GM12878 (cell line): Measurements from ENCODE around the gene SERPINH1. TPM values are rescaled to one million over a fixed set of nuclear protein-coding genes. Genes with fewer than 3 reads are reported as not detected.

Experiments used
- HDGF ChIP-seq: fragments of 450-650 bp; IDR thresholded peaks from 2 replicates; pipeline ENCODE4 v1.6.1; 2016; ENCODE audit warnings: antibody characterized with exemption
- IKZF2 ChIP-seq, 2 experiments: fragments of 450-650 bp; IDR thresholded peaks; 2 replicates each; pipeline ENCODE4 v1.6.1; 2017; ENCODE audit warnings: mild to moderate bottlenecking in 2 of 2, moderate library complexity in 2 of 2
- NRF1 ChIP-seq: conservative IDR thresholded peaks from 2 replicates; pipeline ENCODE4 v1.6.1; 2011; ENCODE audit warnings: mild to moderate bottlenecking, low read depth, low read length, improper control_type of control experiment
- PAX5 ChIP-seq: IDR thresholded peaks from 2 replicates; pipeline ENCODE4 v1.6.1; 2011; ENCODE audit warnings: low read depth, low read length, borderline replicate concordance
- POLR2A ChIP-seq: IDR thresholded peaks from 2 replicates; pipeline ENCODE4 v1.6.1; 2011; ENCODE audit warnings: low read depth, mild to moderate bottlenecking, low read length
- TARDBP ChIP-seq: IDR thresholded peaks from 2 replicates; pipeline ENCODE4 v1.6.1; 2016; ENCODE audit warnings: borderline replicate concordance
- polyA plus RNA-seq, 11 experiments: library from polyadenylated mRNA; depleted of rRNA in 4 of 11; unstranded in 6 of 11; stranded (reverse) in 5 of 11; fragments of >200 nt; fragmentation: Nextera tagmentation in 4 of 11; fragmentation: Illumina TruSeq in 1 of 11; extraction: Ambion mirVana in 4 of 11; extraction: Trizol in 1 of 11; gene quantifications; 1 replicate in 1 of 11; 2 replicates in 10 of 11; pipeline versions ENCODE4 v1.2.1 to v1.2.3, GENCODE V29; 2011 to 2016; ENCODE audit warnings: inconsistent platforms in 2 of 11, missing spikeins in 2 of 11, low read depth in 1 of 11
- total RNA-seq, 4 experiments: library from RNA; depleted of rRNA in 3 of 4; stranded (reverse); fragments of >200 nt in 3 of 4; fragmentation: Illumina TruSeq in 1 of 4; extraction: Trizol in 1 of 4; gene quantifications; 2 replicates each; pipeline versions ENCODE4 v1.2.1 to v1.2.3, GENCODE V29; 2013 to 2021
- TF ChIP-seq, protein P1 (sequence below): fragments of 450-650 bp; IDR thresholded peaks from 2 replicates; pipeline ENCODE4 v1.6.1; 2017; ENCODE audit warnings: antibody characterized with exemption, mild to moderate bottlenecking, moderate library complexity
- TF ChIP-seq, protein P2 (sequence below): fragments of 450-650 bp; IDR thresholded peaks from 2 replicates; pipeline ENCODE4 v1.6.1; 2017; ENCODE audit warnings: mild to moderate bottlenecking, moderate library complexity
- TF ChIP-seq, protein P3 (sequence below): IDR thresholded peaks from 2 replicates; pipeline ENCODE4 v1.6.1; 2011; ENCODE audit warnings: low read depth, mild to moderate bottlenecking, low read length, moderate library complexity, borderline replicate concordance; ENCODE audit errors: extremely low read depth
- TF ChIP-seq, protein P4 (sequence below): fragments of 450-650 bp; IDR thresholded peaks from 2 replicates; pipeline ENCODE4 v1.6.1; 2016; ENCODE audit warnings: mild to moderate bottlenecking
- TF ChIP-seq, protein P5 (sequence below): IDR thresholded peaks from 2 replicates; pipeline ENCODE4 v1.6.1; 2011; ENCODE audit warnings: mild to moderate bottlenecking, low read depth, low read length, moderate library complexity; ENCODE audit not compliant: insufficient replicate concordance
- TF ChIP-seq, protein P6 (sequence below): IDR thresholded peaks from 2 replicates; pipeline ENCODE4 v1.6.1; 2011; ENCODE audit warnings: low read depth, low read length, improper control_type of control experiment, borderline replicate concordance

SERPINH1 gene
- total and polyA plus RNA-seq, 10 of the 15 experiments (the other 5 are each of a cell fraction or from before 2014, with no cell fraction given): 0.34 to 19.8 (median 13.7) TPM

DNA sequence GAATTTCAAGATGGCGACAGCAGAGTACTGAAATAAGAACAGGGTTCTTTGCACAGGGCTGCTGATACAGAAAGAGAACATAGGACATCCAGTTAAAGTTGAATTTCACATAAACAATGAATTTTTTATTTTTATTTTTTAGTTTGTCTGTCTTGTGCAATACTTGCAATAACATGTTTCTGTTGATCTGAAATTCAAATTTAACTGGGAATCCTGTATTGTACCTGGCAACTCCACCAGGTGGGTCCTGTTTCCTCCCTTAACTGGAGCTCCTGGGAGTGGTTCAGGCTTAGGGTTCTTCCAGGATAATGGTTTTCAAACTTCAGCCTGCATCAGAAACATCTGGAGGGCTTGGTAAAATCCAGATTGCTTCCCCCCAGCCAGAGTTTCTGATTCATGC lies 14.9 kb upstream of the SERPINH1 start (continued):
- TF ChIP-seq, protein P1, sequence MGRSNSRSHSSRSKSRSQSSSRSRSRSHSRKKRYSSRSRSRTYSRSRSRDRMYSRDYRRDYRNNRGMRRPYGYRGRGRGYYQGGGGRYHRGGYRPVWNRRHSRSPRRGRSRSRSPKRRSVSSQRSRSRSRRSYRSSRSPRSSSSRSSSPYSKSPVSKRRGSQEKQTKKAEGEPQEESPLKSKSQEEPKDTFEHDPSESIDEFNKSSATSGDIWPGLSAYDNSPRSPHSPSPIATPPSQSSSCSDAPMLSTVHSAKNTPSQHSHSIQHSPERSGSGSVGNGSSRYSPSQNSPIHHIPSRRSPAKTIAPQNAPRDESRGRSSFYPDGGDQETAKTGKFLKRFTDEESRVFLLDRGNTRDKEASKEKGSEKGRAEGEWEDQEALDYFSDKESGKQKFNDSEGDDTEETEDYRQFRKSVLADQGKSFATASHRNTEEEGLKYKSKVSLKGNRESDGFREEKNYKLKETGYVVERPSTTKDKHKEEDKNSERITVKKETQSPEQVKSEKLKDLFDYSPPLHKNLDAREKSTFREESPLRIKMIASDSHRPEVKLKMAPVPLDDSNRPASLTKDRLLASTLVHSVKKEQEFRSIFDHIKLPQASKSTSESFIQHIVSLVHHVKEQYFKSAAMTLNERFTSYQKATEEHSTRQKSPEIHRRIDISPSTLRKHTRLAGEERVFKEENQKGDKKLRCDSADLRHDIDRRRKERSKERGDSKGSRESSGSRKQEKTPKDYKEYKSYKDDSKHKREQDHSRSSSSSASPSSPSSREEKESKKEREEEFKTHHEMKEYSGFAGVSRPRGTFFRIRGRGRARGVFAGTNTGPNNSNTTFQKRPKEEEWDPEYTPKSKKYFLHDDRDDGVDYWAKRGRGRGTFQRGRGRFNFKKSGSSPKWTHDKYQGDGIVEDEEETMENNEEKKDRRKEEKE: no peak
- TF ChIP-seq, protein P2, sequence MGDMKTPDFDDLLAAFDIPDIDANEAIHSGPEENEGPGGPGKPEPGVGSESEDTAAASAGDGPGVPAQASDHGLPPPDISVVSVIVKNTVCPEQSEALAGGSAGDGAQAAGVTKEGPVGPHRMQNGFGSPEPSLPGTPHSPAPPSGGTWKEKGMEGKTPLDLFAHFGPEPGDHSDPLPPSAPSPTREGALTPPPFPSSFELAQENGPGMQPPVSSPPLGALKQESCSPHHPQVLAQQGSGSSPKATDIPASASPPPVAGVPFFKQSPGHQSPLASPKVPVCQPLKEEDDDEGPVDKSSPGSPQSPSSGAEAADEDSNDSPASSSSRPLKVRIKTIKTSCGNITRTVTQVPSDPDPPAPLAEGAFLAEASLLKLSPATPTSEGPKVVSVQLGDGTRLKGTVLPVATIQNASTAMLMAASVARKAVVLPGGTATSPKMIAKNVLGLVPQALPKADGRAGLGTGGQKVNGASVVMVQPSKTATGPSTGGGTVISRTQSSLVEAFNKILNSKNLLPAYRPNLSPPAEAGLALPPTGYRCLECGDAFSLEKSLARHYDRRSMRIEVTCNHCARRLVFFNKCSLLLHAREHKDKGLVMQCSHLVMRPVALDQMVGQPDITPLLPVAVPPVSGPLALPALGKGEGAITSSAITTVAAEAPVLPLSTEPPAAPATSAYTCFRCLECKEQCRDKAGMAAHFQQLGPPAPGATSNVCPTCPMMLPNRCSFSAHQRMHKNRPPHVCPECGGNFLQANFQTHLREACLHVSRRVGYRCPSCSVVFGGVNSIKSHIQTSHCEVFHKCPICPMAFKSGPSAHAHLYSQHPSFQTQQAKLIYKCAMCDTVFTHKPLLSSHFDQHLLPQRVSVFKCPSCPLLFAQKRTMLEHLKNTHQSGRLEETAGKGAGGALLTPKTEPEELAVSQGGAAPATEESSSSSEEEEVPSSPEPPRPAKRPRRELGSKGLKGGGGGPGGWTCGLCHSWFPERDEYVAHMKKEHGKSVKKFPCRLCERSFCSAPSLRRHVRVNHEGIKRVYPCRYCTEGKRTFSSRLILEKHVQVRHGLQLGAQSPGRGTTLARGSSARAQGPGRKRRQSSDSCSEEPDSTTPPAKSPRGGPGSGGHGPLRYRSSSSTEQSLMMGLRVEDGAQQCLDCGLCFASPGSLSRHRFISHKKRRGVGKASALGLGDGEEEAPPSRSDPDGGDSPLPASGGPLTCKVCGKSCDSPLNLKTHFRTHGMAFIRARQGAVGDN: no peak
- no peak for TF ChIP-seq TARDBP
- TF ChIP-seq, protein P3, sequence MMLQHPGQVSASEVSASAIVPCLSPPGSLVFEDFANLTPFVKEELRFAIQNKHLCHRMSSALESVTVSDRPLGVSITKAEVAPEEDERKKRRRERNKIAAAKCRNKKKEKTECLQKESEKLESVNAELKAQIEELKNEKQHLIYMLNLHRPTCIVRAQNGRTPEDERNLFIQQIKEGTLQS: no peak
- TF ChIP-seq, protein P4, sequence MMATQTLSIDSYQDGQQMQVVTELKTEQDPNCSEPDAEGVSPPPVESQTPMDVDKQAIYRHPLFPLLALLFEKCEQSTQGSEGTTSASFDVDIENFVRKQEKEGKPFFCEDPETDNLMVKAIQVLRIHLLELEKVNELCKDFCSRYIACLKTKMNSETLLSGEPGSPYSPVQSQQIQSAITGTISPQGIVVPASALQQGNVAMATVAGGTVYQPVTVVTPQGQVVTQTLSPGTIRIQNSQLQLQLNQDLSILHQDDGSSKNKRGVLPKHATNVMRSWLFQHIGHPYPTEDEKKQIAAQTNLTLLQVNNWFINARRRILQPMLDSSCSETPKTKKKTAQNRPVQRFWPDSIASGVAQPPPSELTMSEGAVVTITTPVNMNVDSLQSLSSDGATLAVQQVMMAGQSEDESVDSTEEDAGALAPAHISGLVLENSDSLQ: no peak
- TF ChIP-seq IKZF2 (IDR thresholded peaks at IDR 0.05): no peak
- TF ChIP-seq HDGF: no peak
- TF ChIP-seq, protein P5, sequence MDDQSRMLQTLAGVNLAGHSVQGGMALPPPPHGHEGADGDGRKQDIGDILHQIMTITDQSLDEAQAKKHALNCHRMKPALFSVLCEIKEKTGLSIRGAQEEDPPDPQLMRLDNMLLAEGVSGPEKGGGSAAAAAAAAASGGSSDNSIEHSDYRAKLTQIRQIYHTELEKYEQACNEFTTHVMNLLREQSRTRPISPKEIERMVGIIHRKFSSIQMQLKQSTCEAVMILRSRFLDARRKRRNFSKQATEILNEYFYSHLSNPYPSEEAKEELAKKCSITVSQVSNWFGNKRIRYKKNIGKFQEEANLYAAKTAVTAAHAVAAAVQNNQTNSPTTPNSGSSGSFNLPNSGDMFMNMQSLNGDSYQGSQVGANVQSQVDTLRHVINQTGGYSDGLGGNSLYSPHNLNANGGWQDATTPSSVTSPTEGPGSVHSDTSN: no peak
- TF ChIP-seq, protein P6, sequence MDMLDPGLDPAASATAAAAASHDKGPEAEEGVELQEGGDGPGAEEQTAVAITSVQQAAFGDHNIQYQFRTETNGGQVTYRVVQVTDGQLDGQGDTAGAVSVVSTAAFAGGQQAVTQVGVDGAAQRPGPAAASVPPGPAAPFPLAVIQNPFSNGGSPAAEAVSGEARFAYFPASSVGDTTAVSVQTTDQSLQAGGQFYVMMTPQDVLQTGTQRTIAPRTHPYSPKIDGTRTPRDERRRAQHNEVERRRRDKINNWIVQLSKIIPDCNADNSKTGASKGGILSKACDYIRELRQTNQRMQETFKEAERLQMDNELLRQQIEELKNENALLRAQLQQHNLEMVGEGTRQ: no peak
- TF ChIP-seq NRF1: no peak
- TF ChIP-seq PAX5: no peak
- TF ChIP-seq POLR2A: no peak
